Lower lobe of right lung (tissue), 2 donors: Measurements from ENCODE around the gene GRID1. TPM values are rescaled to one million over a fixed set of nuclear protein-coding genes. Genes with fewer than 3 reads are reported as not detected.
A peak's percentile ranks its signal among the peaks of the same experiment; 100 is the strongest.

Source experiments
- ATAC-seq, 2 donors: fragments of 200-7000 bp; cut with Tn5 transposase; one replicate each; pipeline ENCODE4 v1.9.1; 2020 to 2022; ENCODE audit warnings: mild to moderate bottlenecking in 2 of 2, moderate library complexity in 2 of 2
- DNase-seq: peaks from one replicate; pipeline ENCODE4 v3.0.0-alpha.2; 2020
- H3K27ac ChIP-seq: fragments of 200-600 bp; one replicate; pipeline ENCODE4 v1.8.0; 2022
- H3K27me3 ChIP-seq: fragments of 200-600 bp; one replicate; pipeline ENCODE4 v1.8.0; 2022; ENCODE audit warnings: low read depth
- H3K36me3 ChIP-seq: fragments of 200-600 bp; one replicate; pipeline ENCODE4 v1.8.0; 2022; ENCODE audit warnings: mild to moderate bottlenecking
- H3K4me1 ChIP-seq: fragments of 200-600 bp; one replicate; pipeline ENCODE4 v1.8.0; 2022
- H3K4me3 ChIP-seq: fragments of 200-600 bp; one replicate; pipeline ENCODE4 v1.8.0; 2022; ENCODE audit warnings: mild to moderate bottlenecking
- H3K9me3 ChIP-seq: fragments of 200-600 bp; one replicate; pipeline ENCODE4 v1.8.0; 2022
- intact Hi-C: fragments of 100-400 bp; cut with DNase I; formaldehyde crosslinking; loops from one replicate; pipeline ENCODE4 v1.11.0; 2022
- total RNA-seq: library from RNA; stranded (reverse); fragmentation: NEBNext Ultra II Directional; extraction: Animal tissue kit (Norgen Biotek cat#: 25700); gene quantifications from one replicate; pipeline ENCODE4 v1.2.1, GENCODE V29; 2021
- TF ChIP-seq, protein P1 (sequence below): fragments of 200-600 bp; IDR thresholded peaks from one replicate; pipeline ENCODE4 v1.8.0; 2022; ENCODE audit warnings: antibody characterized with exemption, mild to moderate bottlenecking
- donor health status: DM: no; HTN: yes; CAD: no; lungs with severe emphysema.

GRID1 gene
- total RNA-seq, 1 donor from 2014 or later = 2.5 TPM

DNA sequence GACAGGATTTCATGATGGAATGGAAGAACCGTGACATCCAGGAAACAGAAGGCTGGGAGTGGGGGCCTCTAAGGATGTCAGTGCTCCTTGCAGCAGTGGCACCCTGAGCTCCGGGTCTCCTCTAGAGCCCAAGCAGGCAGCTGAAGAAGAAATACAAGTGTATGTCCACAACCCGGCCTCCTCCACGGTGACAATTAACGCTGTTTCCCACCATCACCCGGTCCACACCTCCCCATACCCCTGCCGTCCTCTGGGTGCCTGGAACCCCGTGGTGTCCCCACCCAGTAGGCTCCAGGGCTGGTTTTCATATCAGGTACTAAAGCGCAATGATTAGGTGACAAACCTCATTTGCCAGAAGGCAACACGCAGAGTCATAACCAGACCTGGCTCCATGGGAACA lies 30.3 kb downstream of the GRID1 start:
- peak; percentile 25 for DNase-seq
- intact Hi-C loops = no loop called here

GRCh38 chr10:86335831-86336230 lies 30.8 kb downstream of the GRID1 start:
- no peak overlapping the region for H3K27ac ChIP-seq
- TF ChIP-seq, protein P1, sequence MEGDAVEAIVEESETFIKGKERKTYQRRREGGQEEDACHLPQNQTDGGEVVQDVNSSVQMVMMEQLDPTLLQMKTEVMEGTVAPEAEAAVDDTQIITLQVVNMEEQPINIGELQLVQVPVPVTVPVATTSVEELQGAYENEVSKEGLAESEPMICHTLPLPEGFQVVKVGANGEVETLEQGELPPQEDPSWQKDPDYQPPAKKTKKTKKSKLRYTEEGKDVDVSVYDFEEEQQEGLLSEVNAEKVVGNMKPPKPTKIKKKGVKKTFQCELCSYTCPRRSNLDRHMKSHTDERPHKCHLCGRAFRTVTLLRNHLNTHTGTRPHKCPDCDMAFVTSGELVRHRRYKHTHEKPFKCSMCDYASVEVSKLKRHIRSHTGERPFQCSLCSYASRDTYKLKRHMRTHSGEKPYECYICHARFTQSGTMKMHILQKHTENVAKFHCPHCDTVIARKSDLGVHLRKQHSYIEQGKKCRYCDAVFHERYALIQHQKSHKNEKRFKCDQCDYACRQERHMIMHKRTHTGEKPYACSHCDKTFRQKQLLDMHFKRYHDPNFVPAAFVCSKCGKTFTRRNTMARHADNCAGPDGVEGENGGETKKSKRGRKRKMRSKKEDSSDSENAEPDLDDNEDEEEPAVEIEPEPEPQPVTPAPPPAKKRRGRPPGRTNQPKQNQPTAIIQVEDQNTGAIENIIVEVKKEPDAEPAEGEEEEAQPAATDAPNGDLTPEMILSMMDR = no peak
- no peaks in the 10 kb centered on the region for H3K4me1 ChIP-seq
- ATAC-seq = no peak
- no peaks in the 10 kb centered on the region for H3K36me3 ChIP-seq
- H3K27me3 ChIP-seq = no peaks in the 10 kb centered on the region
- intact Hi-C loops = no loop called here
- peak; percentile 12 for DNase-seq
- H3K9me3 ChIP-seq = no peaks in the 10 kb centered on the region
- H3K4me3 ChIP-seq = no peak overlapping the region

More for the DNA sequence above, 30.3 kb downstream of the GRID1 start:
- no peak overlapping the region for H3K27ac ChIP-seq
- H3K4me1 ChIP-seq = no peaks in the 10 kb centered on the region
- ATAC-seq = no peak
- no peaks in the 10 kb centered on the region for H3K27me3 ChIP-seq
- no peaks in the 10 kb centered on the region for H3K36me3 ChIP-seq
- no peak overlapping the region for H3K4me3 ChIP-seq
- H3K9me3 ChIP-seq = no peaks in the 10 kb centered on the region
- TF ChIP-seq, protein P1 = no peak

GRCh38 chr10:86335257-86335656 lies 31.3 kb downstream of the GRID1 start:
- no peak for DNase-seq
- no peak overlapping the region for H3K27ac ChIP-seq
- intact Hi-C loops = no loop called here
- no peaks in the 10 kb centered on the region for H3K36me3 ChIP-seq
- no peak overlapping the region for H3K4me3 ChIP-seq
- H3K27me3 ChIP-seq = no peaks in the 10 kb centered on the region
- no peak for ATAC-seq
- TF ChIP-seq, protein P1 = no peak
- H3K4me1 ChIP-seq = no peaks in the 10 kb centered on the region
- no peaks in the 10 kb centered on the region for H3K9me3 ChIP-seq

GRCh38 chr10:86334488-86335085 lies 32.0 kb downstream of the GRID1 start:
- intact Hi-C loops = no loop called here
- Histone ChIP-seq H3K27ac (no peak overlapping the region), H3K4me1 (no peaks in the 10 kb centered on the region), H3K4me3 (no peak overlapping the region), H3K36me3 (no peaks in the 10 kb centered on the region), H3K27me3 (no peaks in the 10 kb centered on the region), H3K9me3 (no peaks in the 10 kb centered on the region)
- TF ChIP-seq, protein P1 = peak; percentile 10
- DNase-seq = peak; percentile 46
- peak; percentile 13 to 47 for ATAC-seq

DNA sequence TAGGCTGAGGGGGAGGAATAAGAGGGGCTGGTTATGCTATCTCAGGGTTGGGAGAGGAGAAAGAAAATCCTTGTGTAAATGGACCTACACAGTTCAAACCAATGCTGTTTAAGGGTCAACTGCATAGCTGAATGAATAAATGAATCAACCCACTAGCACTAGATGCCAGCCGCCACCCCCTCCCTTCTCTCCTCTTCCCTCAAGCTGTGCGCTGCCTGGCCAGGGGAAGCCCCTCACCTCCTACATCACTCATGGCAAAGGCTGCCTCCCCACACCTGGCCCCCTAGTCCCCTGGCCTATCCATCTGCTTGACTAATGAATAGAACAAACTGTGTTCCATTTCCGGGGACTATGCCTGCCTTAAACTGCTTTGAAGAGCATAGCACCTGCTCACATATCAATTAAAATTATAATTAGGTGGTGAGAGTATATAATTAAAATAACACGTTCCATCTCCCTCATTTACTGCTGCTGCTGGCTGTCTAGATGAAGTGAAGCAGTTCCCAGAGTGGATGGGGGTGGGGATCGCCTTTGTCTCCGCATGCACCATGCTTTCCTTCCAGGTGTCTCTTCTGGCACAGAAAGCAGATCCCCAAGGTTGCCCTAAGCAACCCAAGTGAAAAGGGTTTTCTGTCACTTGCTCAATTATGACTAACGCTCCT lies 32.6 kb downstream of the GRID1 start:
- no peak for ATAC-seq
- H3K4me1 ChIP-seq = no peaks in the 10 kb centered on the region
- peak; percentile 22 for DNase-seq
- no peaks in the 10 kb centered on the region for H3K36me3 ChIP-seq
- no peaks in the 10 kb centered on the region for H3K9me3 ChIP-seq
- H3K4me3 ChIP-seq = no peak overlapping the region
- TF ChIP-seq, protein P1 = no peak
- no peak overlapping the region for H3K27ac ChIP-seq
- intact Hi-C loops = no loop called here
- no peaks in the 10 kb centered on the region for H3K27me3 ChIP-seq
